ENCODE measurements around the gene PF4V1.

Gene PF4V1

GRCh38 chr4:73847526-73848182, 5.4 kb upstream of the PF4V1 start:
- no peak for DNase-seq

- no peak for DNase-seq
Measured at GRCh38 chr4:73848183-73848777, 4.8 kb upstream of the PF4V1 start.

GRCh38 chr4:73850261-73850970, 2.7 kb upstream of the PF4V1 start:
- DNase-seq, result no peak

GRCh38 chr4:73851293-73851692, 1.8 kb upstream of the PF4V1 start:
- DNase-seq, result no peak

GRCh38 chr4:73852771-73853170, 325 bp upstream of the PF4V1 start:
- DNase-seq, result no peak

- no peak for DNase-seq
Measured at GRCh38 chr4:73853718-73854473, 800 bp downstream of the PF4V1 start.

GRCh38 chr4:73855406-73855805, 2.3 kb downstream of the PF4V1 start:
- DNase-seq, result no peak

GRCh38 chr4:73856518-73856917, 3.4 kb downstream of the PF4V1 start:
- DNase-seq, result no peak

- DNase-seq, result no peak
Measured at GRCh38 chr4:73859614-73860088, 6.6 kb downstream of the PF4V1 start.

- no peak for DNase-seq
Measured at GRCh38 chr4:73860181-73860580, 7.1 kb downstream of the PF4V1 start.

- DNase-seq, result no peak
Measured at GRCh38 chr4:73860917-73861316, 7.8 kb downstream of the PF4V1 start.

GRCh38 chr4:73862322-73862721, 9.2 kb downstream of the PF4V1 start:
- no peak for DNase-seq

- peak; percentile 7 for DNase-seq
Measured at GRCh38 chr4:73864365-73864764, 11.3 kb downstream of the PF4V1 start.

GRCh38 chr4:73864961-73865360, 11.9 kb downstream of the PF4V1 start:
- no peak for DNase-seq

- no peak for DNase-seq
Measured at GRCh38 chr4:73865431-73866096, 12.5 kb downstream of the PF4V1 start.

GRCh38 chr4:73866246-73866645, 13.2 kb downstream of the PF4V1 start:
- no peak for DNase-seq

- DNase-seq, result peak; percentile 37
Measured at GRCh38 chr4:73867783-73868182, 14.7 kb downstream of the PF4V1 start.

- no peak for DNase-seq
Measured at GRCh38 chr4:73868206-73869129, 15.4 kb downstream of the PF4V1 start.

GRCh38 chr4:73869130-73870055, 16.3 kb downstream of the PF4V1 start, which contains the start of gene CXCL1:
TSS of gene CXCL1 (plus strand) at chr4:73869393. CDS start at chr4:73869471, 78 bp downstream.
- DNase-seq, result no peak

GRCh38 chr4:73870260-73870659, 17.2 kb downstream of the PF4V1 start:
- no peak for DNase-seq

Data from SHP77 treated with DMSO at 0.1 percent for 48 hours (cell line).